GM12875 (cell line): Measurements from ENCODE around the gene SLC26A1.

Experiments used
- H3K4me3 ChIP-seq: one replicate; pipeline ENCODE4 v1.5.1; 2011; ENCODE audit warnings: low read depth, low read length, control low read depth
- TF ChIP-seq, protein P1 (sequence below): IDR thresholded peaks from 2 replicates; pipeline ENCODE4 v1.5.1; 2011; ENCODE audit warnings: low read depth, mild to moderate bottlenecking, control low read depth, inconsistent platforms, low read length, moderate library complexity, borderline replicate concordance; ENCODE audit not compliant: insufficient read depth

Gene SLC26A1

GRCh38 chr4:1022739-1023066, 29.5 kb upstream of the SLC26A1 start:
- TF ChIP-seq, protein P1, sequence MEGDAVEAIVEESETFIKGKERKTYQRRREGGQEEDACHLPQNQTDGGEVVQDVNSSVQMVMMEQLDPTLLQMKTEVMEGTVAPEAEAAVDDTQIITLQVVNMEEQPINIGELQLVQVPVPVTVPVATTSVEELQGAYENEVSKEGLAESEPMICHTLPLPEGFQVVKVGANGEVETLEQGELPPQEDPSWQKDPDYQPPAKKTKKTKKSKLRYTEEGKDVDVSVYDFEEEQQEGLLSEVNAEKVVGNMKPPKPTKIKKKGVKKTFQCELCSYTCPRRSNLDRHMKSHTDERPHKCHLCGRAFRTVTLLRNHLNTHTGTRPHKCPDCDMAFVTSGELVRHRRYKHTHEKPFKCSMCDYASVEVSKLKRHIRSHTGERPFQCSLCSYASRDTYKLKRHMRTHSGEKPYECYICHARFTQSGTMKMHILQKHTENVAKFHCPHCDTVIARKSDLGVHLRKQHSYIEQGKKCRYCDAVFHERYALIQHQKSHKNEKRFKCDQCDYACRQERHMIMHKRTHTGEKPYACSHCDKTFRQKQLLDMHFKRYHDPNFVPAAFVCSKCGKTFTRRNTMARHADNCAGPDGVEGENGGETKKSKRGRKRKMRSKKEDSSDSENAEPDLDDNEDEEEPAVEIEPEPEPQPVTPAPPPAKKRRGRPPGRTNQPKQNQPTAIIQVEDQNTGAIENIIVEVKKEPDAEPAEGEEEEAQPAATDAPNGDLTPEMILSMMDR: no peak
- no peak overlapping the region for H3K4me3 ChIP-seq

DNA sequence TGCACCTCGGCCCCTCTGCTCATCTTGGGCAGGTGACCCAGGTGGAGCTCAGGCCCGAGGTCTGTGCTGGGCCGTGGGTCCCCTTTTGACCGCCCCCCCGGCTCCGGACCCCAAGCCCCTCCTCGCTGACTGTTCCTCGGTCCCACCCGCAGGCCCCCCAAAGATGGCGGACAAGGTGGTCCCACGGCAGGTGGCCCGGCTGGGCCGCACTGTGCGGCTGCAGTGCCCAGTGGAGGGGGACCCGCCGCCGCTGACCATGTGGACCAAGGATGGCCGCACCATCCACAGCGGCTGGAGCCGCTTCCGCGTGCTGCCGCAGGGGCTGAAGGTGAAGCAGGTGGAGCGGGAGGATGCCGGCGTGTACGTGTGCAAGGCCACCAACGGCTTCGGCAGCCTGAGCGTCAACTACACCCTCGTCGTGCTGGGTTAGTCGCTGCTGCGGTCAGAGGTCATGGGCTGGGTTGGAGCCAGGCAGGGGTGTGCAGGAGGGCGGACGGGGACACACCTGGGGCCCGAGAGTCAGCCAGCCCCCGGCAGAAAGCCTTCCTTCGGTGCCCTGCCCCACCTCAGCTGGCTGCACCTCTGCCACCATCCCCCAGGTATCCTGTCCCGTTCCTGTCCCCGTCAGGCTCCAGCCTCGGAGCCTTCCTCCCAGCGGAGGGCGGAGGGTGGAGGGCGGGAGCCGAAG, 29.0 kb upstream of the SLC26A1 start:
- no peak overlapping the region for H3K4me3 ChIP-seq
- TF ChIP-seq, protein P1: no peak

- no peak overlapping the region for H3K4me3 ChIP-seq
- TF ChIP-seq, protein P1: no peak
These were observed 28.3 kb upstream of the SLC26A1 start for GRCh38 chr4:1021386-1022050.

DNA sequence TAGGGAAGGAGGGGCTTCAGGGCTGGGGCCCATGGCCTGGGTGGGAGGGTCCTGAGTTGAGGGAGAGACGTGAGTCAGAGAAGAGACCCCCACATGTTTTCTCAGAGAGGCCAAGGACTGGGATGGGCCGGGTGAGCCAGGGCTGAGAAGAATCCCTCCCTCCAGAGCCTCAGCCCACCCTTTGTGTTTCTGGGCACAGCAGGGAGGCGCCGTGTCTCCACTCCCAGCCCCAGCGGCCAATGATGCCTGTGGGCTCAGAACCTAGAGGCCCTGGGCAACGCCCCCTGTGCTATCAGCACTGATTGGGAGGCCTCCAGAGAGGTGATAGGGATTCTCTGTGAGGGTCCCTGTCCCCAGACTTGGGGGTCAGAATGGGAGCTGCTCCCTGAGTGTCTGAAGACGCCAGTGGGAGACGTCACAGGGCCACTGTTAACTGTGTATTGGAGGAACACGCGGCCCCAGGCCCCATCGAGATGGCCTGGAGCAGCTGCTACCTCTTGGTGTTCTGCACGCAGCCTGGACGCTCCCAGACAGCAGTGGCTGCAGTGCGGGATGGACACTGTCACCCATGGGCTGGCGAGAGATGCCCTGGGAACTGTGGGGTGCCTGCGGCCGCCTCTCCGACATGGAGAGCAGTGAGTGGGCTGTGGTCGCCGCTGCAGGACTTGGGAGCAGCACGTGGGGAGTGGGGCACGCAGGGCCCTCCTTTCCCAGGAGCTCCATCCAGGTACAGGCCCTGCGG, 26.7 kb upstream of the SLC26A1 start:
- no peak overlapping the region for H3K4me3 ChIP-seq
- TF ChIP-seq, protein P1: no peak

GRCh38 chr4:1019320-1019719, 26.1 kb upstream of the SLC26A1 start:
- TF ChIP-seq, protein P1: no peak
- no peak overlapping the region for H3K4me3 ChIP-seq

DNA sequence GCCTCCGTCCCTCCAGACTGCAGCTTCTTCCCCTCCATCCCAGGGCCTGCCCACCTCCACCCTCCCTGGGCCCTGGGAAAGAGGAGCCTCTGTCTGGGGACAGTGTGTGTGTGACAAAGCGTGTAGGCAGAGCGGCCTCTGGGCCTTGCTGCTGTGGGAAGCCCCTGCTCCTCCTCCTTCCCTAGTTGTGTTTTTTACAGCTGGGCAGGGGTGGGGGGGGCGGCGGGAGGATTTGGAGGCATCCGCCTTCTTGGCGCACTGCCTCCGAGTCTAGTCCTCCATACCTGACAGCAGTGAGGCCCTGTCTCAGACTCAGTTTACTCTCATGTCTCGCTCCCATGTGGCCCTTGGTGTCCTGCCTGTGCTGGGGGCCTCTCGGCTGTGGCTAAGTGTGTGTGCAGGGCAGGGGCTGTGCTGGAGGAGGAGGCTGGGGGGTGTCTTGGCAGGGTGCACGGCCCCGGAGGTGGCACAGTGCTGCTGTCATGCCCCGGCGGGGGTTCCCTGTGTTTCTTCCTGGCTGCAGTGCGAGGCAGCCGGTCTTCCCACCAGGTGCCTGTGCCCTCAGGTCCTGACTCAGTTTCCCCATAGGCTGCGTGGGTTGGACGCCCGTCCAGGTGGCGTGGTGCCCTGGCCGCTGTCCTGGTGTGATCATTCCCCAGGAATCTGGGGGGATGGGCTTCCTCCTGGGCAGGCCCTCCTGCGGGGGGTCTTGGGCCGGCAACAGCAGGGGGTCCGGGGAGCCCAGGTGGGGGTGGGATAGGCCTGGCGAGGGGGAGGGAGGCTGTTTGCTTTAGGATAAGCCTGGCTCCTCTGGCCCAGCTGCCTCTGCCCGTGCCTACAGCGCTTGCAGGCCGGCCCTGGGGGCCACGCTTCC, 25.2 kb upstream of the SLC26A1 start:
- H3K4me3 ChIP-seq: no peak overlapping the region
- TF ChIP-seq, protein P1: no peak
